PC-3 (cell line): ENCODE results near the gene TGFBR3. TPM values are rescaled to one million over a fixed set of nuclear protein-coding genes. Genes with fewer than 3 reads are reported as not detected.

ENCODE experiments used
- ATAC-seq: fragments of 200-7000 bp; cut with Tn5 transposase; 2 replicates; pipeline ENCODE4 v1.9.1; 2020; ENCODE audit warnings: mild to moderate bottlenecking, moderate library complexity
- BruUV-seq: library from RNA; stranded (reverse); fragments of 400-500 nt; replicated peaks from 2 replicates; lab custom pipeline; 2021; lab: Mats Ljungman, UMichigan
- CTCF ChIA-PET: fragments of 300-600 bp; sonication (Branson Sonifier 250); formaldehyde crosslinking; loops from one replicate; lab custom pipeline; 2022; ENCODE audit warnings: antibody characterized with exemption; lab: Charles Lee
- POLR2A ChIA-PET: fragments of 300-600 bp; sonication (Branson Sonifier 250); formaldehyde crosslinking; loops from one replicate; lab custom pipeline; 2022; ENCODE audit warnings: antibody characterized with exemption; ENCODE audit not compliant: unreplicated experiment; lab: Charles Lee
- DNase-seq: peaks from one replicate; pipeline ENCODE4 v3.0.0-alpha.2; 2015
- H2AFZ ChIP-seq: fragments of 300-600 bp; sonication (generic); 2 replicates; pipeline ENCODE4 v1.6.0; 2016; ENCODE audit warnings: antibody characterized with exemption, low read length
- H3F3A ChIP-seq: fragments of 300-600 bp; sonication (generic); one replicate; pipeline ENCODE4 v1.6.0; 2017; ENCODE audit warnings: antibody characterized with exemption, low read length, control low read depth, mild to moderate bottlenecking; ENCODE audit not compliant: unreplicated experiment
- H3K27ac ChIP-seq: fragments of 300-600 bp; sonication (generic); 2 replicates; pipeline ENCODE4 v1.5.1; 2016; ENCODE audit warnings: mild to moderate bottlenecking, low read length
- H3K27me3 ChIP-seq: fragments of 300-600 bp; sonication (generic); 2 replicates; pipeline ENCODE4 v1.6.1; 2016; ENCODE audit warnings: low read length, mixed read lengths
- H3K36me3 ChIP-seq: fragments of 300-600 bp; sonication (generic); 2 replicates; pipeline ENCODE4 v1.6.1; 2016; ENCODE audit warnings: low read depth, mixed run types, low read length, mixed read lengths
- H3K4me1 ChIP-seq: fragments of 300-600 bp; sonication (generic); 2 replicates; pipeline ENCODE4 v1.5.1; 2016; ENCODE audit warnings: low read length; ENCODE audit not compliant: insufficient read depth
- H3K4me2 ChIP-seq: fragments of 300-600 bp; sonication (generic); 2 replicates; pipeline ENCODE4 v1.6.0; 2016; ENCODE audit warnings: low read length
- H3K4me3 ChIP-seq: fragments of 300-600 bp; sonication (generic); 2 replicates; pipeline ENCODE4 v1.5.1; 2016; ENCODE audit warnings: mild to moderate bottlenecking, low read length, mixed read lengths
- H3K79me2 ChIP-seq: fragments of 300-600 bp; sonication (generic); 2 replicates; pipeline ENCODE4 v1.6.1; 2017; ENCODE audit warnings: low read length, mixed read lengths
- H3K9ac ChIP-seq: fragments of 300-600 bp; sonication (generic); 2 replicates; pipeline ENCODE4 v1.6.0; 2016; ENCODE audit warnings: mild to moderate bottlenecking, low read length
- H3K9me2 ChIP-seq: fragments of 300-600 bp; sonication (generic); replicated peaks from 2 replicates; pipeline ENCODE4 v1.6.1; 2016; ENCODE audit warnings: mixed run types, low read length, mixed read lengths
- H3K9me3 ChIP-seq: fragments of 300-600 bp; sonication (generic); 2 replicates; pipeline ENCODE4 v1.6.1; 2016; ENCODE audit warnings: low read length, mixed read lengths
- H4K20me1 ChIP-seq: fragments of 300-600 bp; sonication (generic); 2 replicates; pipeline ENCODE4 v1.6.1; 2016; ENCODE audit warnings: low read length, mixed read lengths
- CTCF ChIP-seq: fragments of 300-600 bp; sonication (generic); conservative IDR thresholded peaks from 2 replicates; pipeline ENCODE4 v1.5.1; 2017; ENCODE audit warnings: antibody characterized with exemption, low read depth, mild to moderate bottlenecking, low read length
- EZH2 ChIP-seq: fragments of 300-600 bp; sonication (generic); IDR thresholded peaks from one replicate; pipeline ENCODE4 v1.6.1; 2017; ENCODE audit warnings: antibody characterized with exemption, mild to moderate bottlenecking, low read length; ENCODE audit not compliant: unreplicated experiment
- EZH2phosphoT487 ChIP-seq: fragments of 300-600 bp; sonication (generic); IDR thresholded peaks from 2 replicates; pipeline ENCODE4 v1.6.1; 2018; ENCODE audit warnings: mild to moderate bottlenecking, antibody characterized with exemption, low read length, borderline replicate concordance
- intact Hi-C: fragments of 100-400 bp; cut with micrococcal nuclease; formaldehyde crosslinking; loops from 2 replicates; pipeline ENCODE4 v1.9.0; 2023
- total RNA-seq: library from RNA; depleted of rRNA; stranded (reverse); fragments of >200 nt; gene quantifications from 2 replicates; pipeline ENCODE4 v1.2.3, GENCODE V29; 2014

Gene TGFBR3
- total RNA-seq, 1 experiment from 2014 or later = 2.8 TPM

GRCh38 chr1:91717839-91718238 lies 168.1 kb downstream of the TGFBR3 start:
- DNase-seq = no peak
- H3K9ac ChIP-seq = no peak overlapping the region
- TF ChIP-seq EZH2phosphoT487 (no peak), CTCF (no peak), EZH2 (no peak)
- no peaks in the 10 kb centered on the region for H3K27me3 ChIP-seq
- ChIA-PET POLR2A (no interaction called here), CTCF (no interaction called here)
- H3K79me2 ChIP-seq = no peaks in the 10 kb centered on the region
- intact Hi-C loops = no loop called here
- H3K9me3 ChIP-seq = no peaks in the 10 kb centered on the region
- H4K20me1 ChIP-seq = no peaks in the 10 kb centered on the region
- no peak for ATAC-seq
- H3K4me1 ChIP-seq = no peaks in the 10 kb centered on the region
- H2AFZ ChIP-seq = no peak overlapping the region
- H3K4me3 ChIP-seq = no peak overlapping the region
- H3F3A ChIP-seq = no peaks in the 10 kb centered on the region
- H3K9me2 ChIP-seq = no peaks in the 10 kb centered on the region
- no peak overlapping the region for H3K4me2 ChIP-seq
- no peaks in the 10 kb centered on the region for H3K36me3 ChIP-seq
- BruUV-seq = no TSS peak
- H3K27ac ChIP-seq = no peak overlapping the region

GRCh38 chr1:91716339-91716738 lies 169.6 kb downstream of the TGFBR3 start:
- no peaks in the 10 kb centered on the region for H3K9me2 ChIP-seq
- no TSS peak for BruUV-seq
- H3K36me3 ChIP-seq = no peaks in the 10 kb centered on the region
- no peak overlapping the region for H3K9ac ChIP-seq
- H4K20me1 ChIP-seq = no peaks in the 10 kb centered on the region
- no peak for DNase-seq
- TF ChIP-seq EZH2 = no peak
- TF ChIP-seq EZH2phosphoT487 = no peak
- no peak for TF ChIP-seq CTCF
- no peak overlapping the region for H3K4me2 ChIP-seq
- POLR2A ChIA-PET = no interaction called here
- intact Hi-C loops = no loop called here
- CTCF ChIA-PET = no interaction called here
- no peak overlapping the region for H3K4me3 ChIP-seq
- H3K9me3 ChIP-seq = no peaks in the 10 kb centered on the region
- H3K79me2 ChIP-seq = no peaks in the 10 kb centered on the region
- no peaks in the 10 kb centered on the region for H3K27me3 ChIP-seq
- H3K27ac ChIP-seq = no peak overlapping the region
- ATAC-seq = no peak
- no peak overlapping the region for H2AFZ ChIP-seq
- H3F3A ChIP-seq = no peaks in the 10 kb centered on the region
- H3K4me1 ChIP-seq = no peaks in the 10 kb centered on the region

GRCh38 chr1:91715416-91716000 lies 170.4 kb downstream of the TGFBR3 start:
- ChIA-PET CTCF (no interaction called here), POLR2A (no interaction called here)
- no peak overlapping the region for H3K4me3 ChIP-seq
- H3K4me2 ChIP-seq = no peak overlapping the region
- no peaks in the 10 kb centered on the region for H3K9me2 ChIP-seq
- H2AFZ ChIP-seq = no peak overlapping the region
- no peaks in the 10 kb centered on the region for H3K27me3 ChIP-seq
- BruUV-seq = no TSS peak
- H3K27ac ChIP-seq = no peak overlapping the region
- H3K9ac ChIP-seq = no peak overlapping the region
- no peaks in the 10 kb centered on the region for H3K79me2 ChIP-seq
- H3K36me3 ChIP-seq = no peaks in the 10 kb centered on the region
- ATAC-seq (no peak), DNase-seq (no peak)
- H4K20me1 ChIP-seq = no peaks in the 10 kb centered on the region
- no peak for TF ChIP-seq EZH2phosphoT487
- no peak for TF ChIP-seq EZH2
- intact Hi-C loops = no loop called here
- no peaks in the 10 kb centered on the region for H3K4me1 ChIP-seq
- H3K9me3 ChIP-seq = no peaks in the 10 kb centered on the region
- no peaks in the 10 kb centered on the region for H3F3A ChIP-seq
